OCI-LY1 (cell line): Measurements from ENCODE around the gene CCDC198.

Source experiments
- H2AFZ ChIP-seq: fragments of 200-600 bp; sonication (generic), shearing (Covaris generic); 2 replicates; pipeline ENCODE4 v1.6.0; 2014; ENCODE audit warnings: antibody characterized with exemption, mild to moderate bottlenecking, low read length
- H3F3A ChIP-seq: fragments of 200-600 bp; sonication (generic), shearing (Covaris generic); 2 replicates; pipeline ENCODE4 v1.6.0; 2014; ENCODE audit warnings: mild to moderate bottlenecking, antibody characterized with exemption, low read length, moderate library complexity; ENCODE audit not compliant: insufficient read depth
- H3K27ac ChIP-seq: fragments of 200-600 bp; sonication (generic); 2 replicates; pipeline ENCODE4 v1.5.1; 2014; ENCODE audit warnings: low read length, mixed run types, mild to moderate bottlenecking, low read depth; ENCODE audit not compliant: poor library complexity, severe bottlenecking
- H3K27me3 ChIP-seq: fragments of 200-600 bp; sonication (generic); 2 replicates; pipeline ENCODE4 v1.6.0; 2014; ENCODE audit warnings: antibody characterized with exemption, mild to moderate bottlenecking, low read length, moderate library complexity; ENCODE audit not compliant: insufficient read depth
- H3K36me3 ChIP-seq: fragments of 200-600 bp; sonication (generic); 2 replicates; pipeline ENCODE4 v1.6.1; 2014; ENCODE audit warnings: mild to moderate bottlenecking, antibody characterized with exemption, low read length, moderate library complexity, mixed read lengths; ENCODE audit not compliant: insufficient read depth
- H3K4me1 ChIP-seq: fragments of 200-600 bp; sonication (generic); 2 replicates; pipeline ENCODE4 v1.5.1; 2014; ENCODE audit warnings: mild to moderate bottlenecking, low read length, moderate library complexity; ENCODE audit not compliant: insufficient read depth, severe bottlenecking
- H3K4me2 ChIP-seq: fragments of 200-600 bp; sonication (generic), shearing (Covaris generic); 2 replicates; pipeline ENCODE4 v1.6.1; 2014; ENCODE audit warnings: low read length
- H3K4me3 ChIP-seq: fragments of 200-600 bp; sonication (generic); 2 replicates; pipeline ENCODE4 v1.5.1; 2014; ENCODE audit warnings: low read length, low read depth, mild to moderate bottlenecking, mixed read lengths; ENCODE audit not compliant: poor library complexity, severe bottlenecking
- H3K79me2 ChIP-seq: fragments of 200-600 bp; shearing (Covaris generic); 2 replicates; pipeline ENCODE4 v1.6.1; 2016; ENCODE audit warnings: mixed run types, low read length, mixed read lengths; ENCODE audit not compliant: insufficient read depth
- H3K9ac ChIP-seq: fragments of 200-600 bp; sonication (generic), shearing (Covaris generic); 2 replicates; pipeline ENCODE4 v1.6.1; 2014; ENCODE audit warnings: mild to moderate bottlenecking, low read length, mixed read lengths
- H3K9me2 ChIP-seq: fragments of 200-600 bp; sonication (generic), shearing (Covaris generic); 2 replicates; pipeline ENCODE4 v1.6.1; 2014; ENCODE audit warnings: low read depth, mild to moderate bottlenecking, low read length, mixed read lengths
- H3K9me3 ChIP-seq: fragments of 200-600 bp; shearing (Covaris generic); 2 replicates; pipeline ENCODE4 v1.6.1; 2014; ENCODE audit warnings: low read length, mixed read lengths
- H4K20me1 ChIP-seq: fragments of 200-600 bp; sonication (generic), shearing (Covaris generic); 2 replicates; pipeline ENCODE4 v1.6.0; 2016; ENCODE audit warnings: mild to moderate bottlenecking, low read length; ENCODE audit not compliant: insufficient read depth
- EZH2 ChIP-seq: fragments of 200-600 bp; sonication (generic), shearing (Covaris generic); IDR thresholded peaks from 2 replicates; pipeline ENCODE4 v1.8.0; 2017; ENCODE audit warnings: borderline replicate concordance, mixed run types, mild to moderate bottlenecking, antibody characterized with exemption, low read length, moderate library complexity, mixed read lengths
- TF ChIP-seq, protein P1 (sequence below): fragments of 200-600 bp; sonication (generic), shearing (Covaris generic); IDR thresholded peaks from 2 replicates; pipeline ENCODE4 v1.5.1; 2017; ENCODE audit warnings: mild to moderate bottlenecking, antibody characterized with exemption, low read length, moderate library complexity, mixed read lengths

The CCDC198 gene

DNA sequence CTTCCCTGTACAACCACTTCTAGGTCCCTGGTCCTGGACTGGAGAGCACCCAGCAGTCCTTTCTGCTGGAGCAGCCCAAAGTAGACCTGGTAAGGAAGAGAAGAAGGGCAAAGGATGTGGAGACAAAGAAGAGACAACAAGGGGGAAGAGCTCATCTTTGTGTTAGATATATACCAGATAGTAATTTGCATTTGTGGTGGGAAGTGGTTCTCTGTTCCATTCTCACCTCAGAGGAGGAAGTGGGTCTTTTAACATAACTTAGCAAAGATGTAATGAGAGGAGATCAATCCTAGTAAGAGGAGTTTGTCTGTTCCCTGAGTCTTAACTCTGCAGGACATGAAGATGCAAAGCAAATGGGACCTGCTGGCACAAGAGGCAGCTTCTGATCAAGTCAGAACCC is 8.0 kb downstream of the CCDC198 start:
- Histone ChIP-seq H3K4me2 (no peak overlapping the region), H3K27me3 (no peaks in the 10 kb centered on the region; the same call in 1 of the 2 replicates), H3K9ac (no peak overlapping the region), H3K27ac (no peak overlapping the region), H3K4me3 (no peak overlapping the region), H3K36me3 (no peaks in the 10 kb centered on the region), H3K79me2 (no peaks in the 10 kb centered on the region), H4K20me1 (no peaks in the 10 kb centered on the region), H3F3A (no peaks in the 10 kb centered on the region), H3K9me2 (no peaks in the 10 kb centered on the region), H3K4me1 (peaks cover 8% of the 10 kb centered on the region), H2AFZ (no peak overlapping the region), H3K9me3 (no peaks in the 10 kb centered on the region)
- TF ChIP-seq, protein P1, sequence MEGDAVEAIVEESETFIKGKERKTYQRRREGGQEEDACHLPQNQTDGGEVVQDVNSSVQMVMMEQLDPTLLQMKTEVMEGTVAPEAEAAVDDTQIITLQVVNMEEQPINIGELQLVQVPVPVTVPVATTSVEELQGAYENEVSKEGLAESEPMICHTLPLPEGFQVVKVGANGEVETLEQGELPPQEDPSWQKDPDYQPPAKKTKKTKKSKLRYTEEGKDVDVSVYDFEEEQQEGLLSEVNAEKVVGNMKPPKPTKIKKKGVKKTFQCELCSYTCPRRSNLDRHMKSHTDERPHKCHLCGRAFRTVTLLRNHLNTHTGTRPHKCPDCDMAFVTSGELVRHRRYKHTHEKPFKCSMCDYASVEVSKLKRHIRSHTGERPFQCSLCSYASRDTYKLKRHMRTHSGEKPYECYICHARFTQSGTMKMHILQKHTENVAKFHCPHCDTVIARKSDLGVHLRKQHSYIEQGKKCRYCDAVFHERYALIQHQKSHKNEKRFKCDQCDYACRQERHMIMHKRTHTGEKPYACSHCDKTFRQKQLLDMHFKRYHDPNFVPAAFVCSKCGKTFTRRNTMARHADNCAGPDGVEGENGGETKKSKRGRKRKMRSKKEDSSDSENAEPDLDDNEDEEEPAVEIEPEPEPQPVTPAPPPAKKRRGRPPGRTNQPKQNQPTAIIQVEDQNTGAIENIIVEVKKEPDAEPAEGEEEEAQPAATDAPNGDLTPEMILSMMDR, result no peak
- TF ChIP-seq EZH2, result no peak

DNA sequence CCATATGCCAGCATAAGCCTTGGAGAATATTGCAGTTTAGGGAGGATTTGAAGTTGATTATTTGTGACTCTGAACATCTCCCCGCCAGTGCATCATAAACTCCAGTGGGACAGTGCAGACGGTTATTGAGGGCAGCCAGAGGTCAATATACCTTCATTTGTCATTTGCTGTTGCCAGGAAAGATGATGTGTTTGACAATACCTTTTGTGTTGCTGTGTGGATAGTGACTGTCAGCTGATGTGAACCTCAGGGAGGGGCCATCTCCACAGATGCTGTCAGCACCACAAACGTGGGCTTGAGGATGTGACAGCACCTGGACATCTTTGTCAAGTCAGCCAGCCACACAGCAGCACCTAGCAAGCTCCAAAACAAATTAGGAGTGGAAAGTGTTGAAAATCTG is 11.5 kb downstream of the CCDC198 start:
- no peak overlapping the region for H3K4me3 ChIP-seq
- H3F3A ChIP-seq, result no peaks in the 10 kb centered on the region
- no peaks in the 10 kb centered on the region for H4K20me1 ChIP-seq
- H3K27me3 ChIP-seq, result no peaks in the 10 kb centered on the region; the same call in 1 of the 2 replicates
- no peaks in the 10 kb centered on the region for H3K9me3 ChIP-seq
- H3K4me2 ChIP-seq, result no peak overlapping the region
- TF ChIP-seq EZH2, result no peak
- TF ChIP-seq, protein P1, result no peak
- H3K9ac ChIP-seq, result no peak overlapping the region
- H3K9me2 ChIP-seq, result no peaks in the 10 kb centered on the region
- no peak overlapping the region for H2AFZ ChIP-seq
- no peaks in the 10 kb centered on the region for H3K36me3 ChIP-seq
- H3K4me1 ChIP-seq, result peaks cover 8% of the 10 kb centered on the region
- H3K79me2 ChIP-seq, result no peaks in the 10 kb centered on the region
- H3K27ac ChIP-seq, result no peak overlapping the region

DNA sequence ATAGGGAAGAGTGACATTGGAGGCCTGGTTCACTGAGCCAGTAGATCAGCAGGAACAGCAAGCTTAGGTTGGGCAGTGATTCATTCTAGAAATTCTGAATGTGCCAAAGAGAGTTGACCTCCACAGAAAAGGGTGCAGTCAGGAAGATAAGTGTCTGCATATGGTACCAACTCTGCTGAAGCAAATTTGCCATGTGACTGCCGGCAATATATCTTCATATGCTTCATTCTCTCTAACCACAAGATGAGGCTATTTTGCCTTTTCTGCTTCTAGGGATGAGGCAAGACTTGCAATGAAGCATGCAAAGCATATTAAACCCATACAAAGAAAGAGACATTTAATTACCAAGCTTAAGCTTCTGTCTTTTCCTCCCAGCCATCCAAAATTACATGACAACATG is 13.6 kb downstream of the CCDC198 start:
- no peaks in the 10 kb centered on the region; the same call in 1 of the 2 replicates for H3K27me3 ChIP-seq
- no peak overlapping the region for H3K4me2 ChIP-seq
- no peak overlapping the region for H3K4me3 ChIP-seq
- H3K9me2 ChIP-seq, result no peaks in the 10 kb centered on the region
- H3K9me3 ChIP-seq, result no peaks in the 10 kb centered on the region
- H3K27ac ChIP-seq, result no peak overlapping the region
- H2AFZ ChIP-seq, result no peak overlapping the region
- H3K4me1 ChIP-seq, result no peaks in the 10 kb centered on the region
- H3F3A ChIP-seq, result no peaks in the 10 kb centered on the region
- H3K79me2 ChIP-seq, result no peaks in the 10 kb centered on the region
- no peak overlapping the region for H3K9ac ChIP-seq
- H4K20me1 ChIP-seq, result no peaks in the 10 kb centered on the region
- no peaks in the 10 kb centered on the region for H3K36me3 ChIP-seq
- no peak for TF ChIP-seq EZH2
- TF ChIP-seq, protein P1, result no peak
